Measurements from ENCODE around the gene ACADL. TPM values are rescaled to one million over a fixed set of nuclear protein-coding genes. Genes with fewer than 3 reads are reported as not detected.
A peak's percentile ranks its signal among the peaks of the same experiment; 100 is the strongest.

ACADL gene
- total and polyA plus RNA-seq, 4 donors = 12.1 to 50.3 (median 29.6) TPM

DNA sequence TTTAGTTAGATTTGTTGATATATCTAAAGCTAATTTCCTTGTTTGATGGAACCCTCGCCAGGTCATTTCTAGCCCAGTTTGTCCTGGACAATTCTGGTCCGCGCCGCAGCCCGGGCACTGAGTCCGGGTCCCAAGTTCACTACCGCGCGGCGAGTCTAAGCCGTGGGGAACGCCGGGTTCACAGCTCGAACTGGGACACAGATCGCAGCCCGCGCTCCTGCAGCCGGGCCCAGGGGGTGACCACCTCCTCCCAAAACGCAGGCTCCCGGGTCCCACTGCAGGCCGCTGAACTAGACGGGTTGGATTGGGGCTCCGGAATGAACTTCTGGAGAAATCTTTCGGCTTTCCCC is 681 bp downstream of the ACADL start:
- DNase-seq = peak; percentile 50 to 81
- ATAC-seq (ENCODE audit: low FRiP score) = peak; percentile 72
- WGBS, 2 donors = 1% methylated on average over 24 of the region's 24 CpGs
- Histone ChIP-seq H3K4me3 (ENCODE audit: low read length in 2 of 2) (peak overlapping the region; percentile 64 to 87), H3K27me3 (ENCODE audit: control insufficient read depth in 1 of 2, insufficient read depth in 2 of 2, low read length in 1 of 2) (no peaks in the 10 kb centered on the region), H3K4me1 (ENCODE audit: control insufficient read depth in 1 of 2, insufficient read depth in 2 of 2, low read length in 2 of 2) (peaks cover 0 to 6% of the 10 kb centered on the region in 2 donors), H3K9me3 (ENCODE audit: control insufficient read depth, low read length) (no peaks in the 10 kb centered on the region), H3K36me3 (ENCODE audit: control insufficient read depth in 1 of 2, insufficient read depth in 2 of 2, low read length in 1 of 2) (no peaks in the 10 kb centered on the region), H3K27ac (ENCODE audit: low read depth in 1 of 2, low read length in 2 of 2) (peak overlapping the region; percentile 83 to 98)
- intact Hi-C loops (cut with DNase I) = loop anchor here in 1 of 2 donors (5.0 to 10.0 kb wide), 2 partner anchors 52 to 250 kb away; partner anchors contain the start of genes KANSL1L and LANCL1

DNA sequence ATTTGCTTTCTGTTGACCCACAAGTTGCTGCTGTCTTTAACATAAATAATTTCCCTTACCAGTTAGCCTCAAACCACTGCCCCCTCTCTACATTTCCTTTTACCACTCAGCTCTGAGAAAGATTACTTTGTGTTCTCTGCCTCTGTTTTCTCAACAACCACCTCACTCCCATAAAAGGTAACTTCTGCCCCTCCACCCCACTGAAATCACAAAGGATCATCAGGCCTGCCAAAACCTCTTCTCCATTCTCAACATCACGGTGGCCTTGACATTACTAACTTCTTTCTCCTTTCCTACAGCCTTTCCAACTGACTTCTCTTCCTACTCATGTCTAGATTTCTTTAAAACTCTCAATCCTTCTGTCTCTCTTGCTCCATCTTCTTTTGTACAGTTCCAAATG is 10.1 kb downstream of the ACADL start:
- H3K36me3 ChIP-seq (ENCODE audit: control insufficient read depth in 1 of 2, insufficient read depth in 2 of 2, low read length in 1 of 2) = no peaks in the 10 kb centered on the region
- H3K4me3 ChIP-seq (ENCODE audit: low read length in 2 of 2) = no peak overlapping the region
- WGBS, 2 donors = 0 to 3% methylated on average over 1 of the region's 1 CpG
- DNase-seq (no peak), ATAC-seq (ENCODE audit: low FRiP score) (no peak)
- no peaks in the 10 kb centered on the region for H3K9me3 ChIP-seq (ENCODE audit: control insufficient read depth, low read length)
- intact Hi-C loops (cut with DNase I) = no loop called here
- H3K27ac ChIP-seq (ENCODE audit: low read depth in 1 of 2, low read length in 2 of 2) = peak overlapping the region; percentile 48 to 67
- H3K27me3 ChIP-seq (ENCODE audit: control insufficient read depth in 1 of 2, insufficient read depth in 2 of 2, low read length in 1 of 2) = no peaks in the 10 kb centered on the region
- no peaks in the 10 kb centered on the region for H3K4me1 ChIP-seq (ENCODE audit: control insufficient read depth in 1 of 2, insufficient read depth in 2 of 2, low read length in 2 of 2)

GRCh38 chr2:210210185-210210584 is 15.1 kb downstream of the ACADL start:
- DNase-seq (no peak), ATAC-seq (ENCODE audit: low FRiP score) (no peak)
- intact Hi-C loops (cut with DNase I) = no loop called here
- 97 to 98% methylated on average over 1 of the region's 1 CpG for WGBS, 2 donors
- no peaks in the 10 kb centered on the region for H3K4me1 ChIP-seq (ENCODE audit: control insufficient read depth in 1 of 2, insufficient read depth in 2 of 2, low read length in 2 of 2)
- no peaks in the 10 kb centered on the region for H3K27me3 ChIP-seq (ENCODE audit: control insufficient read depth in 1 of 2, insufficient read depth in 2 of 2, low read length in 1 of 2)
- no peak overlapping the region for H3K4me3 ChIP-seq (ENCODE audit: low read length in 2 of 2)
- H3K27ac ChIP-seq (ENCODE audit: low read depth in 1 of 2, low read length in 2 of 2) = no peak overlapping the region
- H3K36me3 ChIP-seq (ENCODE audit: control insufficient read depth in 1 of 2, insufficient read depth in 2 of 2, low read length in 1 of 2) = peaks cover 0 to 5% of the 10 kb centered on the region in 2 donors
- H3K9me3 ChIP-seq (ENCODE audit: control insufficient read depth, low read length) = no peaks in the 10 kb centered on the region

DNA sequence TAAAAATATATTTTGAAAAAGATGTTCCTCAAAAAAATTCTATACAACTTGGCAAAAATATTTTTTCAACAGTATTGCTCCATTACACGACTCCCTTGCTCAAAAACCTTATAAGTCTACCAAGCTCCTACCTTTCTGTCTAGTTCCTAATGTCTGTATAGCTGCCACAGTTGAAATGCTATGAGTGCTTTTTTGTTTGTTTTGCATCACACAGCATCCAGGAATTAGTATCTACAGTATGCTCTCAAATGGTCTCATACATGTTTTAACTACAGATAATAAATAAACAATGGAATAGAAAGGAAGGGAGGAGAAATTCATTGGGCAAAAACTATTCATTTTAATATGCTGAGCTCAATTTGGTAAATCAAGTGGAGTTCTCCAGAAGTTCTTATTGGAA is 17.3 kb downstream of the ACADL start:
- 84 to 92% methylated on average over 1 of the region's 1 CpG for WGBS, 2 donors
- ATAC-seq (ENCODE audit: low FRiP score) (no peak), DNase-seq (no peak)
- no peaks in the 10 kb centered on the region for H3K27me3 ChIP-seq (ENCODE audit: control insufficient read depth in 1 of 2, insufficient read depth in 2 of 2, low read length in 1 of 2)
- no peaks in the 10 kb centered on the region for H3K9me3 ChIP-seq (ENCODE audit: control insufficient read depth, low read length)
- no peak overlapping the region for H3K27ac ChIP-seq (ENCODE audit: low read depth in 1 of 2, low read length in 2 of 2)
- H3K4me1 ChIP-seq (ENCODE audit: control insufficient read depth in 1 of 2, insufficient read depth in 2 of 2, low read length in 2 of 2) = no peaks in the 10 kb centered on the region
- intact Hi-C loops (cut with DNase I) = loop anchor here in 1 of 2 donors (10.0 kb wide), 1 partner anchor 203 kb away; the partner anchor contains the start of gene RPE
- H3K36me3 ChIP-seq (ENCODE audit: control insufficient read depth in 1 of 2, insufficient read depth in 2 of 2, low read length in 1 of 2) = peaks cover 0 to 5% of the 10 kb centered on the region in 2 donors
- H3K4me3 ChIP-seq (ENCODE audit: low read length in 2 of 2) = no peak overlapping the region

GRCh38 chr2:210203558-210203957 is 21.7 kb downstream of the ACADL start:
- ATAC-seq (ENCODE audit: low FRiP score) (no peak), DNase-seq (no peak)
- no peaks in the 10 kb centered on the region for H3K9me3 ChIP-seq (ENCODE audit: control insufficient read depth, low read length)
- H3K27ac ChIP-seq (ENCODE audit: low read depth in 1 of 2, low read length in 2 of 2) = no peak overlapping the region
- no peaks in the 10 kb centered on the region for H3K4me1 ChIP-seq (ENCODE audit: control insufficient read depth in 1 of 2, insufficient read depth in 2 of 2, low read length in 2 of 2)
- 45 to 60% methylated on average over 1 of the region's 1 CpG for WGBS, 2 donors
- H3K4me3 ChIP-seq (ENCODE audit: low read length in 2 of 2) = no peak overlapping the region
- peaks cover 0 to 7% of the 10 kb centered on the region in 2 donors for H3K36me3 ChIP-seq (ENCODE audit: control insufficient read depth in 1 of 2, insufficient read depth in 2 of 2, low read length in 1 of 2)
- no peaks in the 10 kb centered on the region for H3K27me3 ChIP-seq (ENCODE audit: control insufficient read depth in 1 of 2, insufficient read depth in 2 of 2, low read length in 1 of 2)
- intact Hi-C loops (cut with DNase I) = loop anchor here in 1 of 2 donors (10.0 kb wide), 1 partner anchor 199 kb away; the partner anchor contains the start of gene RPE

- ATAC-seq (ENCODE audit: low FRiP score) = no peak
- Histone ChIP-seq H3K36me3 (ENCODE audit: control insufficient read depth in 1 of 2, insufficient read depth in 2 of 2, low read length in 1 of 2) (peaks cover 0 to 7% of the 10 kb centered on the region in 2 donors), H3K27me3 (ENCODE audit: control insufficient read depth in 1 of 2, insufficient read depth in 2 of 2, low read length in 1 of 2) (no peaks in the 10 kb centered on the region), H3K4me3 (ENCODE audit: low read length in 2 of 2) (no peak overlapping the region), H3K27ac (ENCODE audit: low read depth in 1 of 2, low read length in 2 of 2) (no peak overlapping the region), H3K4me1 (ENCODE audit: control insufficient read depth in 1 of 2, insufficient read depth in 2 of 2, low read length in 2 of 2) (no peaks in the 10 kb centered on the region), H3K9me3 (ENCODE audit: control insufficient read depth, low read length) (no peaks in the 10 kb centered on the region)
- 88 to 91% methylated on average over 1 of the region's 1 CpG for WGBS, 2 donors
- intact Hi-C loops (cut with DNase I) = loop anchor here in 1 of 2 donors (10.0 kb wide), 1 partner anchor 198 kb away; the partner anchor contains the start of gene RPE
- DNase-seq = no peak
These were observed 22.1 kb downstream of the ACADL start for GRCh38 chr2:210203147-210203546.

- intact Hi-C loops (cut with DNase I) = loop anchor here (5.0 to 10.0 kb wide), 4 partner anchors 123 to 223 kb away; partner anchors contain the start of gene RPE (in 1 of the 2)
- Histone ChIP-seq H3K4me3 (ENCODE audit: low read length in 2 of 2) (no peak overlapping the region), H3K27me3 (ENCODE audit: control insufficient read depth in 1 of 2, insufficient read depth in 2 of 2, low read length in 1 of 2) (no peaks in the 10 kb centered on the region), H3K9me3 (ENCODE audit: control insufficient read depth, low read length) (no peaks in the 10 kb centered on the region), H3K4me1 (ENCODE audit: control insufficient read depth in 1 of 2, insufficient read depth in 2 of 2, low read length in 2 of 2) (no peaks in the 10 kb centered on the region), H3K36me3 (ENCODE audit: control insufficient read depth in 1 of 2, insufficient read depth in 2 of 2, low read length in 1 of 2) (peaks cover 1 to 2% of the 10 kb centered on the region in 2 donors), H3K27ac (ENCODE audit: low read depth in 1 of 2, low read length in 2 of 2) (no peak overlapping the region)
- DNase-seq (no peak), ATAC-seq (ENCODE audit: low FRiP score) (no peak)
- WGBS, 2 donors = 76 to 84% methylated on average over 3 of the region's 3 CpGs
These were observed 25.4 kb downstream of the ACADL start for GRCh38 chr2:210199854-210200253.

GRCh38 chr2:210199186-210199765 is 26.0 kb downstream of the ACADL start:
- H3K4me3 ChIP-seq (ENCODE audit: low read length in 2 of 2) = no peak overlapping the region
- H3K4me1 ChIP-seq (ENCODE audit: control insufficient read depth in 1 of 2, insufficient read depth in 2 of 2, low read length in 2 of 2) = no peaks in the 10 kb centered on the region
- no peak for DNase-seq
- no peak for ATAC-seq (ENCODE audit: low FRiP score)
- intact Hi-C loops (cut with DNase I) = loop anchor here (5.0 kb wide), 3 partner anchors 122 to 222 kb away; no protein-coding TSS in a partner anchor
- H3K36me3 ChIP-seq (ENCODE audit: control insufficient read depth in 1 of 2, insufficient read depth in 2 of 2, low read length in 1 of 2) = peaks cover 1 to 2% of the 10 kb centered on the region in 2 donors
- H3K27me3 ChIP-seq (ENCODE audit: control insufficient read depth in 1 of 2, insufficient read depth in 2 of 2, low read length in 1 of 2) = no peaks in the 10 kb centered on the region
- H3K9me3 ChIP-seq (ENCODE audit: control insufficient read depth, low read length) = no peaks in the 10 kb centered on the region
- no peak overlapping the region for H3K27ac ChIP-seq (ENCODE audit: low read depth in 1 of 2, low read length in 2 of 2)

DNA sequence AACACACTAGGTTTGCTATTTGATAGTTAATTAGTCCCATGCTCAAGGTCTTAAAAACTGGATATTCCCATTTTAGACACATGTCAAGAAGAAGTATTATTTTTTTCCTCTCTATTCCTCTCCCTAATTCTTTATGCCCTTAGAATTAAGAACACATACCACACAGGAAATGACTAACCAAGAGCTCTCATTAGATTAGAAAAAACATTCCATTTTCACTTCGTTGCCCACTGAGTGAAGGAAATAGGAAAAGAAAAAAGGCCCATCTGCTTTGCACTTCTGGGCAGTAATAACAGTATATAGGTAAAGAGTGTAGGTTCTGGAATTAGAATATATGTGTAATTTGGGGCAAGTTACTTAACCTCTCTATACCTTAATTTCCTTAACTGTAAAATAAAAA is 26.9 kb downstream of the ACADL start:
- no peaks in the 10 kb centered on the region for H3K4me1 ChIP-seq (ENCODE audit: control insufficient read depth in 1 of 2, insufficient read depth in 2 of 2, low read length in 2 of 2)
- no peak for ATAC-seq (ENCODE audit: low FRiP score)
- WGBS, 2 donors = 0 to 3% methylated on average over 1 of the region's 1 CpG
- H3K4me3 ChIP-seq (ENCODE audit: low read length in 2 of 2) = no peak overlapping the region
- H3K36me3 ChIP-seq (ENCODE audit: control insufficient read depth in 1 of 2, insufficient read depth in 2 of 2, low read length in 1 of 2) = peaks cover 1 to 2% of the 10 kb centered on the region in 2 donors
- H3K9me3 ChIP-seq (ENCODE audit: control insufficient read depth, low read length) = no peaks in the 10 kb centered on the region
- H3K27me3 ChIP-seq (ENCODE audit: control insufficient read depth in 1 of 2, insufficient read depth in 2 of 2, low read length in 1 of 2) = no peaks in the 10 kb centered on the region
- DNase-seq = no peak
- no peak overlapping the region for H3K27ac ChIP-seq (ENCODE audit: low read depth in 1 of 2, low read length in 2 of 2)
- intact Hi-C loops (cut with DNase I) = loop anchor here (5.0 kb wide), 3 partner anchors 121 to 221 kb away; no protein-coding TSS in a partner anchor

Data from aorta (tissue), 5 donors.